HCT116 (cell line): Measurements from ENCODE around the gene PHF20. TPM values are rescaled to one million over a fixed set of nuclear protein-coding genes. Genes with fewer than 3 reads are reported as not detected.
"Not testable (repeated sequence)": the region's sequence is repeated elsewhere in the genome, so short reads cannot be mapped to it uniquely, and the experiment has no call there.

Experiments
- ATAC-seq: fragments of 200-7000 bp; cut with Tn5 transposase; 2 replicates; pipeline ENCODE4 v1.9.1; 2020; ENCODE audit warnings: mild to moderate bottlenecking, moderate library complexity
- BruUV-seq: library from RNA; stranded (reverse); fragments of 400-500 nt; replicated peaks from 2 replicates; lab custom pipeline; 2021; lab: Mats Ljungman, UMichigan
- CTCF ChIA-PET: fragments of 300-600 bp; sonication (Branson Sonifier 250); formaldehyde crosslinking; loops from one replicate; lab custom pipeline; 2021; ENCODE audit warnings: antibody characterized with exemption; lab: Charles Lee
- POLR2A ChIA-PET: fragments of 300-600, 350-600 bp; sonication (Branson Sonifier 250); formaldehyde crosslinking; loops from one replicate; lab custom pipeline; 2021; ENCODE audit warnings: antibody characterized with exemption; lab: Charles Lee
- RAD21 ChIA-PET, 2 experiments: fragments of 300-600 bp; sonication (Branson Sonifier 250); formaldehyde crosslinking; loops; one replicate each; lab custom pipeline; 2023; ENCODE audit warnings: low total read pairs in 2 of 2; ENCODE audit not compliant: uncharacterized antibody in 2 of 2, unreplicated experiment in 2 of 2, low non-redundant PET in 1 of 2; lab: Charles Lee
- DNase-seq: peaks from one replicate; pipeline ENCODE4 v3.0.0-alpha.2; 2010; ENCODE audit warnings: low read depth, low spot score
- H2AFZ ChIP-seq: fragments of 200-600 bp; shearing (Covaris generic), sonication (generic); 2 replicates; pipeline ENCODE4 v1.6.1; 2017; ENCODE audit warnings: low read depth, mixed run types, mixed read lengths, antibody characterized with exemption, low read length; ENCODE audit not compliant: poor library complexity, severe bottlenecking
- H3K27ac ChIP-seq: 2 replicates; pipeline ENCODE4 v1.5.1; 2012; ENCODE audit warnings: low read depth, low read length
- H3K27me3 ChIP-seq: fragments of 200-600 bp; sonication (generic); 2 replicates; pipeline ENCODE4 v1.6.1; 2016; ENCODE audit warnings: mixed run types, low read length, mixed read lengths; ENCODE audit not compliant: insufficient read depth
- H3K36me3 ChIP-seq, 2 experiments: fragments of 200-500 bp in 1 of 2; fragments of 200-600 bp in 1 of 2; sonication (Bioruptor generic) in 1 of 2; sonication (generic) in 1 of 2; 2 replicates each; pipeline versions ENCODE4 v1.5.1 to v1.6.1; 2014 to 2016; ENCODE audit warnings: low read length in 2 of 2, inconsistent platforms in 1 of 2, mixed read lengths in 1 of 2, mixed run types in 1 of 2; ENCODE audit not compliant: insufficient read depth in 2 of 2, control insufficient read depth in 1 of 2
- H3K4me1 ChIP-seq, 2 experiments: fragments of 200-600 bp in 1 of 2; sonication (generic) in 1 of 2; 2 replicates each; pipeline versions ENCODE4 v1.5.1 to v1.6.1; 2012 to 2017; ENCODE audit warnings: low read length in 2 of 2, inconsistent platforms in 1 of 2, mild to moderate bottlenecking in 1 of 2, mixed read lengths in 1 of 2, mixed run types in 1 of 2, moderate library complexity in 1 of 2; ENCODE audit not compliant: insufficient read depth in 2 of 2, control insufficient read depth in 1 of 2
- H3K4me2 ChIP-seq: fragments of 200-600 bp; sonication (generic); 2 replicates; pipeline ENCODE4 v1.6.1; 2017; ENCODE audit warnings: mixed run types, low read length, mixed read lengths
- H3K4me3 ChIP-seq, 2 experiments: fragments of 200-600 bp in 1 of 2; sonication (generic) in 1 of 2; replicated peaks in 1 of 2; 2 replicates each; pipeline ENCODE4 v1.5.1; 2011 to 2016; ENCODE audit warnings: low read length in 2 of 2, control low read depth in 1 of 2, low read depth in 1 of 2, mild to moderate bottlenecking in 1 of 2, mixed read lengths in 1 of 2, mixed run types in 1 of 2
- H3K79me2 ChIP-seq: fragments of 200-600 bp; sonication (generic); 2 replicates; pipeline ENCODE4 v1.6.1; 2017; ENCODE audit warnings: mild to moderate bottlenecking, mixed run types, low read length, moderate library complexity, mixed read lengths; ENCODE audit not compliant: insufficient read depth
- H3K9ac ChIP-seq: fragments of 200-600 bp; sonication (generic); 2 replicates; pipeline ENCODE4 v1.6.1; 2016; ENCODE audit warnings: low read length, mixed read lengths
- H3K9me2 ChIP-seq: fragments of 200-600 bp; sonication (generic), shearing (Covaris generic); 2 replicates; pipeline ENCODE4 v1.6.1; 2017; ENCODE audit warnings: mixed run types, mild to moderate bottlenecking, moderate library complexity; ENCODE audit not compliant: insufficient read depth
- H3K9me3 ChIP-seq, 2 experiments: fragments of 200-500 bp in 1 of 2; fragments of 200-600 bp in 1 of 2; sonication (Bioruptor generic) in 1 of 2; sonication (generic) in 1 of 2; 2 replicates each; pipeline ENCODE4 v1.6.1; 2014 to 2017; ENCODE audit warnings: low read length in 2 of 2, mixed read lengths in 2 of 2, inconsistent platforms in 1 of 2, low read depth in 1 of 2, mild to moderate bottlenecking in 1 of 2, mixed run types in 1 of 2, moderate library complexity in 1 of 2; ENCODE audit not compliant: control insufficient read depth in 1 of 2, insufficient read depth in 1 of 2
- H4K20me1 ChIP-seq: fragments of 200-600 bp; sonication (generic), shearing (Covaris generic); 2 replicates; pipeline ENCODE4 v1.6.1; 2017; ENCODE audit warnings: mixed run types, mild to moderate bottlenecking, moderate library complexity; ENCODE audit not compliant: insufficient read depth
- EGR1 ChIP-seq: IDR thresholded peaks from 2 replicates; pipeline ENCODE4 v1.6.1; 2012; ENCODE audit warnings: low read depth
- ELF1 ChIP-seq: IDR thresholded peaks from 2 replicates; pipeline ENCODE4 v1.6.1; 2012; ENCODE audit warnings: low read depth, borderline replicate concordance
- EZH2 ChIP-seq: fragments of 200-600 bp; sonication (generic); IDR thresholded peaks from 2 replicates; pipeline ENCODE4 v1.6.1; 2017; ENCODE audit warnings: antibody characterized with exemption, mixed run types
- EZH2phosphoT487 ChIP-seq: fragments of 200-600 bp; IDR thresholded peaks from 2 replicates; pipeline ENCODE4 v1.6.1; 2018; ENCODE audit warnings: antibody characterized with exemption, borderline replicate concordance
- JUND ChIP-seq: IDR thresholded peaks from 2 replicates; pipeline ENCODE4 v1.6.1; 2012
- MAX ChIP-seq: IDR thresholded peaks from 2 replicates; pipeline ENCODE4 v1.6.1; 2012
- POLR2AphosphoS5 ChIP-seq: IDR thresholded peaks from 2 replicates; pipeline ENCODE4 v1.6.1; 2011; ENCODE audit warnings: mild to moderate bottlenecking, low read depth, low read length, moderate library complexity
- RAD21 ChIP-seq: IDR thresholded peaks from 2 replicates; pipeline ENCODE4 v1.6.1; 2012; ENCODE audit warnings: low read depth, mild to moderate bottlenecking
- REST ChIP-seq: IDR thresholded peaks from 2 replicates; pipeline ENCODE4 v1.6.1; 2012; ENCODE audit warnings: low read depth
- SIN3A ChIP-seq: IDR thresholded peaks from 2 replicates; pipeline ENCODE4 v1.6.1; 2012; ENCODE audit warnings: low read depth
- SRF ChIP-seq: IDR thresholded peaks from 2 replicates; pipeline ENCODE4 v1.6.1; 2012; ENCODE audit warnings: low read depth
- TCF7L2 ChIP-seq: IDR thresholded peaks from 2 replicates; pipeline ENCODE4 v1.7.0; 2011; ENCODE audit warnings: borderline replicate concordance, inconsistent platforms; ENCODE audit not compliant: insufficient read depth, insufficient read length; ENCODE audit errors: extremely low read depth
- ZBTB33 ChIP-seq: IDR thresholded peaks from 2 replicates; pipeline ENCODE4 v1.6.1; 2011; ENCODE audit warnings: mild to moderate bottlenecking, low read length, moderate library complexity; ENCODE audit not compliant: insufficient replicate concordance; ENCODE audit errors: extremely low read depth
- ZFX ChIP-seq: fragments of 450-650 bp; IDR thresholded peaks from 2 replicates; pipeline ENCODE4 v1.6.1; 2017
- ZNF274 ChIP-seq: fragments of 200-500 bp; sonication (Bioruptor generic); IDR thresholded peaks from 2 replicates; pipeline ENCODE4 v1.6.1; 2014; ENCODE audit warnings: mild to moderate bottlenecking, low read depth, low read length, inconsistent platforms
- intact Hi-C: fragments of 100-400 bp; cut with micrococcal nuclease; formaldehyde crosslinking; loops from 2 replicates; pipeline ENCODE4 v1.10.0; 2022
- total RNA-seq: library from RNA; stranded (reverse); gene quantifications from one replicate; pipeline ENCODE4 v1.2.1, GENCODE V29; 2021; ENCODE audit not compliant: unreplicated experiment

PHF20 gene
- total RNA-seq, 1 experiment from 2014 or later, result 40.8 TPM

- no TSS peak for BruUV-seq
- Histone ChIP-seq H3K36me3 (no peaks in the 10 kb centered on the region), H3K27me3 (no peaks in the 10 kb centered on the region), H3K79me2 (no peaks in the 10 kb centered on the region), H2AFZ (no peak overlapping the region), H3K27ac (no peak overlapping the region), H3K4me3 (no peak overlapping the region), H3K9ac (no peak overlapping the region), H3K9me3 (no peaks in the 10 kb centered on the region), H3K9me2 (no peaks in the 10 kb centered on the region), H4K20me1 (no peaks in the 10 kb centered on the region), H3K4me1 (no peaks in the 10 kb centered on the region), H3K4me2 (no peak overlapping the region)
- DNase-seq (no peak), ATAC-seq (no peak)
- ChIA-PET CTCF (no interaction called here), RAD21 (no interaction called here), POLR2A (no interaction called here)
- TF ChIP-seq POLR2AphosphoS5, result no peak
- no peak for TF ChIP-seq ELF1
- TF ChIP-seq EZH2phosphoT487, result no peak
- TF ChIP-seq REST, result no peak
- no peak for TF ChIP-seq ZFX
- no peak for TF ChIP-seq JUND
- TF ChIP-seq SIN3A, result no peak
- TF ChIP-seq MAX, result no peak
- no peak for TF ChIP-seq ZNF274
- TF ChIP-seq EZH2, result no peak
- TF ChIP-seq EGR1, result no peak
- no peak for TF ChIP-seq TCF7L2
- TF ChIP-seq ZBTB33, result no peak
- no peak for TF ChIP-seq RAD21
- TF ChIP-seq SRF, result no peak
- intact Hi-C loops, result no loop called here
Measured at GRCh38 chr20:35854713-35855348, 83.0 kb downstream of the PHF20 start.

GRCh38 chr20:35855641-35856040 lies 83.8 kb downstream of the PHF20 start:
- H3K79me2 ChIP-seq, H3K27ac ChIP-seq, H4K20me1 ChIP-seq, CTCF ChIA-PET, H3K9ac ChIP-seq, H3K4me1 ChIP-seq, H3K4me2 ChIP-seq, RAD21 ChIA-PET, H3K27me3 ChIP-seq, DNase-seq, ATAC-seq, POLR2A ChIA-PET, H2AFZ ChIP-seq, H3K9me3 ChIP-seq, H3K36me3 ChIP-seq, intact Hi-C loops, H3K9me2 ChIP-seq, H3K4me3 ChIP-seq, BruUV-seq: not testable (repeated sequence)
